Tibial nerve (tissue), 4 donors: ENCODE data around the gene CCL23. TPM values are rescaled to one million over a fixed set of nuclear protein-coding genes. Genes with fewer than 3 reads are reported as not detected.

ENCODE experiments used
- DNase-seq, 2 donors: peaks; one replicate each; pipeline ENCODE4 v3.0.0-alpha.2; 2019; ENCODE audit warnings: low spot score in 2 of 2
- H3K27ac ChIP-seq, 4 donors: fragments of 200-600 bp; sonication (generic) in 3 of 4; one replicate each; pipeline ENCODE4 v1.5.1; 2017 to 2019; ENCODE audit warnings: mild to moderate bottlenecking in 1 of 4
- H3K27me3 ChIP-seq, 2 donors: fragments of 200-600 bp; sonication (generic) in 1 of 2; one replicate each; pipeline versions ENCODE4 v1.5.1 to v1.6.0; 2017 to 2019
- H3K36me3 ChIP-seq, 3 donors: fragments of 200-600 bp; sonication (generic); one replicate each; pipeline ENCODE4 v1.5.1; 2018 to 2019
- H3K4me1 ChIP-seq, 4 donors: fragments of 200-600 bp; sonication (generic) in 3 of 4; one replicate each; pipeline ENCODE4 v1.5.1; 2017 to 2019
- H3K4me3 ChIP-seq, 4 donors: fragments of 200-600 bp; sonication (generic) in 3 of 4; one replicate each; pipeline ENCODE4 v1.5.1; 2017 to 2019; ENCODE audit warnings: mild to moderate bottlenecking in 1 of 4, moderate library complexity in 1 of 4
- H3K9me3 ChIP-seq, 4 donors: fragments of 200-600 bp; sonication (generic) in 3 of 4; one replicate each; pipeline ENCODE4 v1.5.1; 2017 to 2019
- CTCF ChIP-seq, 5 experiments: fragments of 200-600 bp in 3 of 5; fragments of 450-650 bp in 2 of 5; sonication (generic) in 3 of 5; IDR thresholded peaks; one replicate each; pipeline ENCODE4 v1.5.1; 2016 to 2019; ENCODE audit warnings: antibody characterized with exemption in 5 of 5, mild to moderate bottlenecking in 3 of 5, moderate library complexity in 2 of 5
- EP300 ChIP-seq, 2 donors: sonication (generic); formaldehyde crosslinking; IDR thresholded peaks; one replicate each; pipeline ENCODE4 v1.6.1; 2017; ENCODE audit warnings: antibody characterized with exemption in 2 of 2, mild to moderate bottlenecking in 1 of 2
- POLR2A ChIP-seq, 2 donors: fragments of 450-650 bp; IDR thresholded peaks; one replicate each; pipeline ENCODE4 v1.6.1; 2017; ENCODE audit warnings: antibody characterized with exemption in 2 of 2, mild to moderate bottlenecking in 2 of 2, moderate library complexity in 2 of 2
- WGBS, 2 donors: methylation state at CpG; one replicate each; pipeline ENCODE4 v1.1.5; 2018; 5-methylcytosine and 5-hydroxymethylcytosine counted together
- total RNA-seq, 4 donors: library from RNA; depleted of rRNA; stranded (reverse); fragments of >200 nt; gene quantifications; one replicate each; pipeline ENCODE4 v1.1.0, GENCODE V29; 2016

CCL23 gene
- total RNA-seq, 4 donors from 2014 or later: 3.1 to 36.9 (median 15.9) TPM

- no peak for DNase-seq
- peaks cover 0 to 4% (median 0%) of the 10 kb centered on the region in 4 donors for H3K4me1 ChIP-seq
- H3K27me3 ChIP-seq: no peaks in the 10 kb centered on the region
- 90 to 92% methylated on average over 7 of the region's 7 CpGs for WGBS, 2 donors
- no peaks in the 10 kb centered on the region for H3K36me3 ChIP-seq
- no peak overlapping the region for H3K27ac ChIP-seq
- H3K9me3 ChIP-seq: no peaks in the 10 kb centered on the region
- H3K4me3 ChIP-seq: no peak overlapping the region
- TF ChIP-seq POLR2A (IDR thresholded peaks at IDR 0.05) (no peak), EP300 (IDR thresholded peaks at IDR 0.05) (no peak), CTCF (IDR thresholded peaks at IDR 0.05) (no peak)
These were observed 52.5 kb downstream of the CCL23 start for GRCh38 chr17:35965272-35965671.

- Histone ChIP-seq H3K9me3 (no peaks in the 10 kb centered on the region), H3K4me1 (no peaks in the 10 kb centered on the region), H3K27me3 (peaks cover 0 to 5% of the 10 kb centered on the region in 2 donors), H3K27ac (no peak overlapping the region), H3K4me3 (no peak overlapping the region), H3K36me3 (no peaks in the 10 kb centered on the region)
- TF ChIP-seq CTCF (IDR thresholded peaks at IDR 0.05): no peak
- TF ChIP-seq EP300 (IDR thresholded peaks at IDR 0.05): no peak
- TF ChIP-seq POLR2A (IDR thresholded peaks at IDR 0.05): no peak
- 81 to 86% methylated on average over 6 of the region's 6 CpGs for WGBS, 2 donors
- DNase-seq: no peak
These were observed 54.1 kb downstream of the CCL23 start for GRCh38 chr17:35963663-35964062.

Other genes with a start within 250 kb of the CCL23 start
- 100 to 1,000 TPM in 3 of 4 donors, 10 to 100 TPM in 1; 71.7 to 174 (median 136) TPM for gene MMP28, start 222.3 kb downstream of the CCL23 start, total RNA-seq
- 100 to 1,000 TPM in 1 of 4 donors, 10 to 100 TPM in 3; 62.8 to 115 (median 88.4) TPM for gene TAF15, start 208.5 kb downstream of the CCL23 start, total RNA-seq
- gene HEATR9, start 149.1 kb downstream of the CCL23 start, total RNA-seq: not detected
- gene CCL5, start 137.6 kb downstream of the CCL23 start, total RNA-seq: 1 to 10 TPM in 3 of 4 donors, not detected in 1; 1.1 to 3.8 (median 1.4) TPM
- gene RDM1, start 87.2 kb downstream of the CCL23 start, total RNA-seq: not detected
- gene LYZL6, start 74.3 kb downstream of the CCL23 start, total RNA-seq: not detected
- not detected for gene CCL16, start 36.5 kb downstream of the CCL23 start, total RNA-seq
- gene CCL14, start 31.2 kb downstream of the CCL23 start, total RNA-seq: 10 to 100 TPM; 14.4 to 62.6 (median 25.8) TPM
- gene CCL15, start 16.4 kb downstream of the CCL23 start, total RNA-seq: not detected
- 1 to 10 TPM in 1 of 4 donors, not detected in 3; 4.5 TPM for gene CCL18, start 46.3 kb upstream of the CCL23 start, total RNA-seq
- gene CCL3, start 72.2 kb upstream of the CCL23 start, total RNA-seq: 1 to 10 TPM in 1 of 4 donors, not detected in 3; 3.6 TPM
- 1 to 10 TPM in 2 of 4 donors, under 1 TPM in 1, not detected in 1; 0.90 to 2.4 (median 1.9) TPM for gene CCL4, start 85.9 kb upstream of the CCL23 start, total RNA-seq
- gene TBC1D3B, start 158.7 kb upstream of the CCL23 start, total RNA-seq: 1 to 10 TPM in 2 of 4 donors, not detected in 2; 1.0 to 4.5 TPM
- gene CCL3L1, start 178.8 kb upstream of the CCL23 start, total RNA-seq: not detected
- gene CCL4L2, start 193.1 kb upstream of the CCL23 start, total RNA-seq: 1 to 10 TPM in 1 of 4 donors, not detected in 3; 1.5 TPM
- gene TBC1D3I, start 246.6 kb upstream of the CCL23 start, total RNA-seq: 1 to 10 TPM in 1 of 4 donors, not detected in 3; 2.7 TPM